Activated naive CD4-positive, alpha-beta T cell treated with Interleukin-2 at 50 U/mL for 16 hours (primary cell): Measurements from ENCODE around the gene ANKRD18B.
"Not testable (repeated sequence)": the region's sequence is repeated elsewhere in the genome, so short reads cannot be mapped to it uniquely, and the experiment has no call there.

Experiments used
- DNase-seq: peaks from one replicate; pipeline ENCODE4 v3.0.0-alpha.2; 2020

The ANKRD18B gene

DNA sequence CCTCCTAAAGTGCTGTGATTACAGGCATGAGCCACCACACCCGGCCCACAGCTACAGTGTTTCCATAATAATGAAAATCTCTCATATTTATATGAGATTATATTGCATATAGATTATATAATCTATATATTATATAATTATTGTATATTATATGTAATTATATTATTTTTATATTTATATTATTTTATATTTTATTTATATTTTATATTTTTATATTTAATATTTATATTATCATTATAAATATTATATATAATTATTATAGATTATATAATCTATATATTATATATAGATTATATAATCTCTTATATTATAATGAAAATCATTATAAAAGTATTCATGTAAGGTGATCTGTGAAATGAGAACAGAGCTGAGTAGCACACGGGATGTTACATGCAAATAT, 11.5 kb downstream of the ANKRD18B start:
- DNase-seq: no peak

DNA sequence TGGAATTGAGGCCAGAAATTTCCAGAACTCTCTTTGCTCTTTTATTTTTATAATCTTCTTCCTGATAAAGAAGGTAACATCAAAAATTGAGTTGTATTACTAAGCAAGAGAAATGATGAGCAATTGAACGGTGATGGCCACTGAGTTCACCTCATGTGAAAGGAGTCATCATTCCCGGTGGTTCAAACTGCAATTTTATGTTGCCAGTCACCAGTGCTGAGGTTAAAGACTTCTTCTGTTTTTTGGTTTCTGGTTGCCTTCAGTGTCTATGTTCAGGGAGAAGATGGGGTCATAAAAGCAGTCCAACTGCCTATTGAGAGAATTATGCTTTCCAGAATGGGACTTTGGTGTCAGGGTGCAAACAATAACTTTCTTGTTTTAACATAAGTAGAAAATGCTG, 19.4 kb downstream of the ANKRD18B start:
- DNase-seq: not testable (repeated sequence)

- DNase-seq: not testable (repeated sequence)
Observed at GRCh38 chr9:33545715-33546114, 21.7 kb downstream of the ANKRD18B start.

DNA sequence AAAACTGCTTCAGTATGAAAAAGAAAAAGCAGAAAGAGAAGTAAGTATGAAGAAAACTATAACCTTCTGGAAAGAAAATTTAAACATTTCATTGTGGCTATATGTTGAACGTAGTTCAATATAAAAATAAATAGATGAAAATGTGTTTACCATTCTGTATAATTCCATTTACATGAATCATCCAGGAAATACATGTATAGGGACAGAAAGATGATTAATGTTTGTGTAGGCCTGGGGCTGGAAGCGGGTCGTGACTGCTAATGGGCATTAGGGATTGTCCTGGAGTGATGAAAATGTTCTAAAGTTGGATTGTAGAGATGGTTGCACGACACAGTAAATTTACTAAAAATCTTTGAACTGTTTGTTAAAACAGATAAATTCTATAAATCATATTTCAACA, 24.8 kb downstream of the ANKRD18B start:
- DNase-seq: not testable (repeated sequence)

- DNase-seq: not testable (repeated sequence)
Observed at GRCh38 chr9:33549418-33549817, 25.4 kb downstream of the ANKRD18B start.

- DNase-seq: not testable (repeated sequence)
Observed at GRCh38 chr9:33551183-33551582, 27.1 kb downstream of the ANKRD18B start.

DNA sequence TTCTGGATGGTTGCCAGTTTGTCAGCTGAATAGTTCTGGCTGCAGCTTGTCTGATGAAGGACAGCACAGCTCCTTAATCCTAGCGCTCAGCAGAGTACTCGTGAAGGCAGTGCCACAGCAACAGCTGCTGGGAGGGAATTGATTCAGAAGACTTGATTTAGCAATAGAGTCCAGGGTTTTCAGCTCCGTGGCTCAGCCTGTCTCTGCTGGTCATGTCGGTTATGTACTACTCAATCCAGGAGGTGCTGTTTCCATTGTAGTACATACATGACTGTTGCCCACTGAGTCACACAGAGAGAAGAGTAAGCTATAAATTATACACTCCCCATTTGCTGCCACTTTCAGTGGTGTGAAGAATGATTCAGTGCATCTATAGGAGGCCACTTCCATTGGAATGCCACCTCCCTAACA, 28.3 kb downstream of the ANKRD18B start:
- not testable (repeated sequence) for DNase-seq

DNA sequence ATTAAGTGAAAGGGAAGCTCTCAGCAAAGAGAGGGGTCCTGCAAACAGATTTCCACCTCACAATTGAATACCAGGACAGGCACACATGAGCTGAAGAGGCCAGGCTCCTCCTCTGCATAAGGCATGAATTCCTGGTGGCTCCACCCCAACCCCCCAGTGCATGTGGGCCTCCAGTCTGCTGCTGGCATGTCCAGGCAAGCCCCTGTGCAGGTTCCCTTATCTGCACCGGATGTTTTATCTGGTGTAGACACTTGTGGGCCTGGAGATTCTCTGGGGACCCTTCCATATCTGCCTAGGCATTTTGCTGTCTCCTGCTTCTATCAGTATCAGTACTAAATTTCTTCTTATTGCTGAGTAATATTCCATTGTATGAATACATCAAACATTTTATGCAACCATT, 36.2 kb downstream of the ANKRD18B start:
- not testable (repeated sequence) for DNase-seq

DNA sequence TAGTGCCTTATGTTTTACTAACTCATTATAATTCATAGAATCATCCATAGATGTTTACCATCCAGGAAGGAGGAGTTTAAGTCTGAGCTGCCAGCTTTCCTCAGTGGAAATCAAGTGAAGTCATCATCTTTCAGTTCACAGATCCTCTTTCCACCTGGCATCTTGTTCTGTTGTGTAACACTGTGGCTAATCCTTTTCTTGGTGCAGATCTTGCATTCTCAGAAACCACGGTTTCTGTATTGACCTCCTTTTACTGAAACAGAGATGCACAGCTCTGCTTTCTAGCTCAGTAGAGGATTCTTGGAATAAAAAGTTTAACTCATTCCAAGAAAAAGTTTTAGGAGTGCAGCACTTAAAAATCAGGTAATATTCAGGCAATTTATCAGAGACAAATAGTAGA, 38.1 kb downstream of the ANKRD18B start:
- DNase-seq: not testable (repeated sequence)

DNA sequence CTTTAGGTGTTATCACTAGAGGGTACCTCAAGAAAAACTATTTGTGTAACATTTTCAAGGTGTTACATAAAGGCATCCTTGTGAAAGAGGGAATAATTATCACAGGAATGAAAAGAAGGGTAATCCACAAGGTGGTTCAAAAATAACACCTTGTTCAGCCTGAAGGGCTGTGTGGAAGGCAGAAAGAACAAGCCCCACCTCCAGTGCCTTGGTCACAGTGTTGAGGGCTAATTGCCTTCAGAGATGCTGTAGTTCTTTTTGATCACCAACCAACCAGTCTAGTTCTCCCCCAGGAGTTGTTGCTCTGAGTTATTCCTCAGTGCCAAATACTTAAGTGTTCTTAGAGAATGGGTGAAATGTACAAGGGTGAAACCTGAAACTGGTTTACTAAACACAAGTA, 43.7 kb downstream of the ANKRD18B start:
- DNase-seq: not testable (repeated sequence)

DNA sequence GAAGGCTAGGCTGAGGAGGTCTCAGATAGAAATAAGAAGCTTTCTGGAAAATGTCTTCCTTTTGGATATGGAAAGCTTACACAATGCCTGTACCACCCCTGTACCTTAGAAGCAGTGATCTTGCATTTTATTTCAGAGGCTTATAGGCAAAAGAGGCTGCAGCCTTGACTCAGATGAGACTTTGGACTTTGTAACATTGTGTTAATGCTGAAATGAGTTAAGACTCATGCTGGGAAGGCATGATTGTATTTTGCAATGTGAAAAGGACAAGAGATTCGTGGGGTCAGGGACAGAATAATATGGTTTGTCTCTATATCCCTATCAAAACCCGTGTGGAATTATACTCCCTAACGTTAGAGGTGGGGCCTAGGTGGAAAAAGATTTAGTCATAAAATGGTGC, 53.7 kb downstream of the ANKRD18B start:
- not testable (repeated sequence) for DNase-seq

GRCh38 chr9:33579996-33580395, 55.9 kb downstream of the ANKRD18B start:
- DNase-seq: not testable (repeated sequence)

DNA sequence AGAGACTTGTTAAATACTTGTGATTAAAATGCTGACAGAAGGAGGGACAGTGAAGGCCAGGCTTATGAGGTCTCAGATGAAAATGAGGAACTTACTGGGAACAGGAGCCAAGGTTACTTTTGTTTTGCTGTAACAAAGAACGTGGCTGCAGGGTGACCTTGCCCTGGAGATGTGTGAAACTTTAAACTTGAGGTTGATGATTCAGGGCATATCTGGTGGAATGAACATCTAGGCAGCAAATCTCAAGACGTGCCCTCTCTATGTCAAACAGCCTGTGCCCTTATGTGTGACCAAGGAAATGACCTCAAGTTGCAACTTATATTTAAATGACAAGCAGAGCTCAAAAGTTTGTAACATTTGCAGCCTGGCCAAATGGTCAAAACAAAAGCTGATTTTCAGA, 58.6 kb downstream of the ANKRD18B start:
- DNase-seq: not testable (repeated sequence)

DNA sequence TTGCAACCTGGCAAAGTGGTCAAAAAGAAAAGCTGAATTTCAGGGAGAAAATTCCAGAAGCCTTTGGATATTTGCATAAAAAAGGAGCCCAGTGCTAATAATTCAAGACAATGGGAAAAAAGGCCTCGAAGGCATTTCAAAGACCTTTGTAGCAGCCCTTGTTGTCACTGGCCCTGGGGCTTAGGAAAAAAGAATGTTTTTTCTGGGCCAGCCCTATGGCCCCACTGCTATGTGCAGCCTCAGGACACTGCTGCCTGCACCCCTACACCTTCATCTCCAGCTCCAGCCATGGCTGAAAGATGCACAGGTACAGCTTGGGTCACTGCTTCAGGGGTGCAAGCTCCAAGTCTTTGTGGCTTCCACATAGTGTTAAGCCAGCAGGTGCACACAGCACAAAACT, 62.1 kb downstream of the ANKRD18B start:
- DNase-seq: not testable (repeated sequence)

DNA sequence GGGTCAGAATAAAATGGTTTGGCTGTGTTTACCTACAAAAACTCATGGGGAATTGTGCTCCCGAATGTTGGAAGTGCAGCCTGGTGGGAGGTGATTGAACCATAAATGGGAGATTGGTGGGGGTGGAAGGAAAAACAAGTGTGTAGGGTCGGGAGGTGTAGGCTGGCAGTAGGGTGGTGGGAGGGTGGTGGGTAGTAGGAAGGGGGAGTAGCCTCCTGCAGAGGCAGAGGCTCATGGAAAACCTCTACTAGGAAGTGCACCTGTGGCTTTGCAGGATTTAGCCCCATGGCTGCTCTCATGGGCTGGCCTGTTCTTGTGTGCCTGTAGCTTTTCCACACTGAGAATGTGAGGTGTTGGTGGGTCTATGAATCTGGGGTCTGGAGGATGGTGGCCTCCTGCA, 63.7 kb downstream of the ANKRD18B start:
- DNase-seq: not testable (repeated sequence)

DNA sequence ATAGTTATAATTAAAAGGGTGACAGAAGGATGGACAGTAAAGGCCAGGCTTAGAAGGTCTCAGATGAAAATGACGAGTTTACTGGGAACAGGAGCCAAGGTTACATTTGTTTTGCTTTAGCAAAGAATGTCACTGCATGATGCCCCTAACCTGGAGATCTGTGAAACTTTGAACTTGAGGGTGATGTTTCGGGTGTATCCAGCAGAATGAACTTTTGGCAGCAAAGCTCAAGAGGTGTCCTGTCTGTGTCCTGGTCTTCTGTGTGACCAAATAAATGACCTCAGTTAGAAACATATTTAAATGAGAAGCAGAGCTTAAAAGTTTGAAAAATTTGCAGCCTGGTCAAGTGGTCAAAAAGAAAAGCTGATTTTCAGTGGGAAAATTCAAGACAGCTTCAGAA, 64.8 kb downstream of the ANKRD18B start:
- not testable (repeated sequence) for DNase-seq

- not testable (repeated sequence) for DNase-seq
Observed at GRCh38 chr9:33590857-33591256, 66.8 kb downstream of the ANKRD18B start.

DNA sequence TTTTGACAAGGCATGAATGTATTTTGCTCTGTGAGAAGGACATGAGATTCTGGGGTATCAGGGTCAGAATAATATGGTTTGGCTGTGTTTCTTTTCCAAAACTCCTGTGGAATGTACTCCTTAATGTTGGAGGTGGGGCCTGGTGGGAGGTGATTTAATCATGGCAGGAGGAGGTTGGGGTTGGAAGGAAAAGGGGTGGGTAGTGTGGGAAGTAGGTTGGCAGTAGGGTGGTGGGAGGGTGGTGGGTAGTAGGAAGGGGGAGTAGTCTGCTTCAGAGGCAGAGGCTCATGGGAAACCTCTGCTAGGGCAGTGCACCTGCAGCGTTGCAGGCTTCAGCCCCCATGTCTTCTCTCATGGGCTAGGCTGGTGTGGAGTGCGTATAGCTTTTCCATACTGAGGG, 72.9 kb downstream of the ANKRD18B start:
- DNase-seq: not testable (repeated sequence)

- not testable (repeated sequence) for DNase-seq
Observed at GRCh38 chr9:33597386-33597785, 73.3 kb downstream of the ANKRD18B start.

GRCh38 chr9:33598796-33599379, 74.8 kb downstream of the ANKRD18B start:
- not testable (repeated sequence) for DNase-seq

DNA sequence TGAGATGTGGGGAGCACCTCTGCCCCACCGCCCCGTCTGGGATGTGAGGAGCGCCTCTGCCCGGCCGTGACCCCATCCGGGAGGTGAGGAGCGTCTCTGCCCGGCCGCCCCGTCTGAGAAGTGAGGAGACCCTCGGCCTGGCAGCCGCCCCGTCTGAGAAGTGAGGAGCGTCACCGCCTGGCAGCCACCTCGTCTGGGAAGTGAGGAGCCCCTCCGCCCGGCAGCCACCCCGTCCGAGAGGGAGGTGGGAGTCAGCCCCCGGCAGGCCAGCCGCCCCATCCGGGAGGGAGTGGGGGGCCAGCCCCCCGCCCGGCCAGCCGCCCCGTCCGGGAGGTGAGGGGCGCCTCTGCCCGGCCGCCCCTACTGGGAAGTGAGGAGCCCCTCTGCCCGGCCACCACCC, 76.9 kb downstream of the ANKRD18B start:
- DNase-seq: not testable (repeated sequence)

GRCh38 chr9:33604249-33604648, 80.2 kb downstream of the ANKRD18B start:
- not testable (repeated sequence) for DNase-seq

DNA sequence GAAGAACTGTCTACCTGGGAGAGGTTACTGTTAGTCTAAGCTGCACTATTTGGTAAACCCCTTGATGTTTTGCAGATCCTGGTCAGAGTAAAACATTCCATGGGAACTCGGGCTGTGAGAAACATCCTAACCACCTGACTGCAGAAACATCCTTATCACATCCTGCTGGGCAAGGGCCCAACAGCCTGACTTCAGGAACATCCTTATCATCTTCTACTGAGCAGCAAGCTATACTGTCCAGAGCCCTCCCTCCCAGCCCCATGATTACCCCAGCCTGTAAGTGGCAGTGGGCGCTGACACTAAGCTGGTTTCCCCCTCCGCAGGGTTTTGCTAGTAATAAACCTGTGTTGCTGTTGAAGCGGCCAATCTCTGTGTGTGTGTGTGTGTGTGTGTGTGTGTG, 80.9 kb downstream of the ANKRD18B start:
- DNase-seq: not testable (repeated sequence)

- DNase-seq: no peak
Observed at GRCh38 chr9:33611358-33611757, 87.3 kb downstream of the ANKRD18B start.

- DNase-seq: not testable (repeated sequence)
Observed at GRCh38 chr9:33612410-33612809, 88.4 kb downstream of the ANKRD18B start.
